Thyroid gland (tissue), 4 donors: ENCODE data around the gene SLC31A1.

ENCODE experiments used
- CTCF ChIP-seq, 6 experiments: fragments of 200-600 bp in 3 of 6; fragments of 450-650 bp in 3 of 6; sonication (generic) in 3 of 6; IDR thresholded peaks; one replicate each; pipeline ENCODE4 v1.5.1; 2016 to 2019; ENCODE audit warnings: antibody characterized with exemption in 6 of 6, mild to moderate bottlenecking in 2 of 6, inconsistent platforms in 1 of 6, moderate library complexity in 1 of 6
- POLR2A ChIP-seq, 2 donors: fragments of 450-650 bp; IDR thresholded peaks; one replicate each; pipeline ENCODE4 v1.6.1; 2017; ENCODE audit warnings: antibody characterized with exemption in 2 of 2, mild to moderate bottlenecking in 2 of 2, moderate library complexity in 1 of 2

GRCh38 chr9:113281356-113281755 is 60.0 kb downstream of the SLC31A1 start:
- TF ChIP-seq CTCF (IDR thresholded peaks at IDR 0.05) (no peak), POLR2A (IDR thresholded peaks at IDR 0.05) (no peak)
